Measurements from ENCODE around the gene NTM.

NTM gene

DNA sequence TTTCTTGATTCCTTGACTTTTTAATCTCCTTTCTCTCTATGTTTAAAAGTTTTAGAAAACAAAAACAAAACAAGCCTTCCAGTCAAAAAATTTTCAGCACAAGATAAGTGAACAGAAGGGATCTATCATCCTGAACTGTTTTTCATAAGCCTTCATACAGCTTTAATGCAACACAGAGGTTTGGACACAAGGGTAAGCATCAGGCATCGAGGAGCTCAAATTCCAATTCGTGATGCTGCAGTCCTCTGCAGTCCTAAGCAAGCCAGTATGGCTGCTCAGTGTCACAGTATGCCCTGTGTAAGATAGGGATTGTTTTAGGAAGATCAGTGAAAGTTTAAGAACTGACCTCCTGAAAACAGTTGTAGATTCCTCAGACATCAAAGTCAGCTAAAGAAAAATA is 740.9 kb downstream of the NTM start:
- DNase-seq, result no peak

DNA sequence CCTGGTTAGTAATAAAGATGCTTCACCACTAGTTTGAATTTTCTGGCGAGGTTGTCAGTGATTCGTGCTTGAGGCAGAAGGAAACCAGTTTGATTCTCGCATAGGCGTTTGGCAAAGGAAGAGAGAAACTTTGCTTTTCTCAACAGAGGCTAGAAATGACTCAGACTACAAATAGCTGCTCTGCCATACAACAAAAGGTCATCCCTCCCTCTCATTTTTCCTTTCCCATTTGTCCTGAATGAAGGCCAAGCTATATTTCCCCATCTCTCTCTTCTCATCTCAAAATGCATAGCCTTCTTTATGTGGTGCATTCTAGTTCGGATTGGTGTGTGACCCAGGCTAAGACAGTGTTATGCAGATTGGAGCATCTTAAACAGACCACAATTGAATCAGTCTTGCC is 741.4 kb downstream of the NTM start:
- no peak for DNase-seq

DNA sequence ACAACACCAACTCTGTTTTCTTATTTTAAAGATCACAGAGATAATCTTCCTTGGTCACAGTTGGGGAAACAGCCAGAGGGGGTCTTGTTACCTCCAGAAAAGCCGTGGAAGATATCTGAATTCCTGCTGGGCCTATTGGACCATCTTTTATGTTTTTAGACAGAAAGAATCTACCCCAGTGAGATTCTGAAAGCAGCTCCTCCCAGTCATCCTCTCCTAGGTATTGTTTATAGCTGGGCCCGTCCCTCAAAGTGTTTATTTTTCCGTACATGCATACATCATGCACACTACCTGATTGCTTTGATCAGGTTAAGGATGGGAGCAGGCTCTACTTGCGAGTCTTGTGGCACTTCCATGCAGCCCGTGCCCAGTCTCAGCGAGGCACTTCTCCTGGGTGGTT is 742.4 kb downstream of the NTM start:
- no peak for DNase-seq

DNA sequence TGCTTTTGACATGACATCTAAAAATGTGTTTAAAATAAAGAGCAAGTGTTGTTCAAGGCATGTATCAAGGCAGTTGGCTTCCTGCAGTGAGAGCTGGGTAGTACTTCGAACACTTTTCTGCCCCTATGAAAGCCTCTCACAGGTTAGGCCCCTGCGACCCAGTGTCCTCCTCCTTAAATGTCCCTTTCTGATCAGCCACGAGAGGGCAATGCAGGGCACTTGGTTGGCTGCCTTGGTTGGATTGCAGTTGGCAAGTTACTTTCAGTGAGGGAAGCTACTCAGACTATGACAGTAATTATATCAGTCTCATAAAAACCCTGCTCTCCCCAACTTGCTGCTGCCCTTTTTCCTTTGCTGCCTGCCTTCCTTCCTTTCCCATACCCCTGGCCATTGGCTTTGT is 743.8 kb downstream of the NTM start:
- DNase-seq, result no peak

DNA sequence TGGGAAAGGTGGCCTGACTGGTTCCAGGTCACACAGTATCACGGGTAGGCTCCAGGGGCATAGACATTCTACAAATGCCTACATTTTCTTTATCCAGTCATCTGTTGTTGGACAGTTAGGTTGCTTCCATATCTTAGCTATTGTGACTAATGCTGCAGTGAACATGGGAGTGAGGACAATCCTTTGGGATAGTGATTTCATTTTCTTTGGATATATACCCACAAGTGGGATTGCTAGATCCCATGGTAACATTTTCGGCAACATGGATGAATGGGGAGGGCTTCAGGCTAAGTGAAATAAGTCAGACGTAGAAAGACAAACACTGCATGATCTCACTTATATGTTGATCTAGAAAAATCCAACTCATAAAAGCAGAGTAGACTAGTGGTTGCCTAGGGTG is 744.3 kb downstream of the NTM start:
- DNase-seq, result no peak

DNA sequence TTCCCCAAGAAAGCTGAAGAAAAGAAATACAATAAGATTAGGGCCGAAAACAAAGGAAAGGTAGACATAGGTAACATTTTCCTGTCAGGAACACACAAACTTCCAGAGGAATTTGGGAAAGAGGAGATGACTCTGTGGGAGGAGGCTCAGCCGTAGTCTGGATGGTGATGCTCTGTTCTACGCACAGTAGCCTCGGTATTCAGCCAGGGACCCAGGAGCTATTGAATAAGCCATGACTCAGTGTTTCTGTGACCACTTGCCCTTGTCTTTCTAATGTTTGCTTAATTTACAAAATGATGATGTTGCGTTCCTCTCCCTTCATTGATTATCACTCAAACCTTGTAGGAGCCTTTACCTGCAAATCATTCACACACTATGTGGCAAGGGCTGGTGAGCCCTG is 745.0 kb downstream of the NTM start:
- DNase-seq, result no peak

DNA sequence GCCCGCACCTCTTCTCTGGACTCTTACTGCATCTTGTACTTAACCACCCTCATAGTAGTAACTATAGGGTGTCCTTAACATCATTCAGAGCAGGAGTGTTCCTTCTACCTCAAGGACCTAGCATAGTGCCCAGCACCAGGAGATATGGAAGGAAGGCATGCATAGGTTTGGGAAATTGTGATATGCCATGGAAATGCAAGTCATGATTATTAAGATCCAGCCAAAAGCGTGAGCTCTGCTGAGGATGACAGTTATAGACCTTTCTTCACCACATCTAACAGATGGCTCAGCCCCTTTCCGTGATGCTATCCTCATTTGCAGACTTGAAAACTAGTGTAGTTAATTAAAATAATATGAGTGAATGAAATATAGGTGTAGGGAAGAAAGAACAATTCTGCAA is 746.1 kb downstream of the NTM start:
- no peak for DNase-seq

DNA sequence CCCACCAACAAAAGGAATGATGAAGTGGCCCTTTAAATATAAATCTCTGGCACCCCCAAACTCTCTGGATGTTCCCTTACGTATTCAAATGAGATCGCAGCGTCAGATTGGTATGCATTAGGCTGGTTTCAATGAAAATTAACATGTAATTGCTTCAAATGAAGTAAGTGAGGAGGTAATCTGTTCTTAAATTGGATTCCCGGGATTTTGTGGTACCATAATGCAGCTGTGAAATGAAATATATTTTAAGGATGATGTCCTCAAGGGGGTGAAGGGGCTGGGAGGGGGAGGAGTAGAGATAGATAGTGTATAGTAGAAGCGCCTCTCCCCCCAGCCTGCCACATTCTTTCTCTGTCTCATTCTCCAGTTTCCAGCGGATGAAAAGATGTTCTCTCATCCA is 748.2 kb downstream of the NTM start:
- DNase-seq, result no peak

DNA sequence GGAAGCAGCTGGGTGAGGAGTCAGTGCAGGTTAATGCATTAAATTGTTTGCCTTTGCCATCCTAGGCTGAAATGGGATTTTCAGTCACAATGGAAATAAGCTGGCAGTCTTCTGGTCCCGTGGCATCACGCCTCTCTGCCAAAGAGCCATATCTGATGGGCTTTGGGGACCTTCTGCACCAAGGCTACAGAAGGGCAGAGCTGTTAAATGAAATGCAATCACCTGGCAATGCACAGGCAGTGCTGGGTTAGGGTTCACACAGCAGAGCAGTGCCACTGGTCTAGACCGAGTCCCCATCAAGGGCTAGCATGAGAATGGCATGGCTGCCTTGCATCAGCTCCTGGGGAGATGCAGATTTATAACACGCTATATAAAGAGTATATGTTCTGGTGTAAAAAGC is 749.2 kb downstream of the NTM start:
- no peak for DNase-seq

DNA sequence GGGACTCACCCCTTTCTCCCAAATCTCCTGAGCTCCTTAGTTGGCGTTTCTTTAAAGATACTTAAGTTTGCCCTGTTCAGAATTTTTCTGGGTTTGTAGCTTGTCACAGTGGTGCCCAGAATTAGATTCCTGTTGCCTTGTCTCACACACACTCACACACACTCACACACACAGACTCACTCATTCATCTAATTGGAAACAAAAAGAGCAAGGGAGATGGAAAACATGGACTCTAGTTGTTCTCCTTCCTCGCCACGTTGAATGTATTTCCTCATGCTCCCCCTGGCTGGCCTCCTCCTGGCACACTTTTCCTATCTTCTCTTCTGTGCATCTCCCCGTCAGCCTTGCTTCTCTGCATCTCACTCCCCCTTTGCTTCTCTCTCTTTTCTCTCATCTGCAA is 752.3 kb downstream of the NTM start:
- no peak for DNase-seq

DNA sequence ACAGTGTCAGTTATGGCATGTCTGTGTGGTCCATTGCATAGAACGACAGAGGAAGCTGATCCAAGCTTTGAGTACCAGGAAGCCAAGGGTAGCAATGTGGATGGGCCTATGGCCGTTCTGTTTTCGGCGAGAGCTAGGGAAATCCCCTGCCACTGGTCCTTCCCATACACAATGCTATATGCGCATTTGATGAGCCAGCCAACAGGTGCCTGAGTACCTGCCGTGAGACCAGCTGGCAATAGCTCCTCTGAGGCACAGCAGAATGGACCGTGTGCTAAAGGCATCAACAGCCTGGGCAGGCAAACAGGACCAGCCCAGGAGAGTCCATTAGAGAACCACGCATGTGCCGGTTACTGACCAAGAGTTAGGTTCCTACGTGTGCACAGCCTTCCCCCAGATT is 753.0 kb downstream of the NTM start:
- no peak for DNase-seq

DNA sequence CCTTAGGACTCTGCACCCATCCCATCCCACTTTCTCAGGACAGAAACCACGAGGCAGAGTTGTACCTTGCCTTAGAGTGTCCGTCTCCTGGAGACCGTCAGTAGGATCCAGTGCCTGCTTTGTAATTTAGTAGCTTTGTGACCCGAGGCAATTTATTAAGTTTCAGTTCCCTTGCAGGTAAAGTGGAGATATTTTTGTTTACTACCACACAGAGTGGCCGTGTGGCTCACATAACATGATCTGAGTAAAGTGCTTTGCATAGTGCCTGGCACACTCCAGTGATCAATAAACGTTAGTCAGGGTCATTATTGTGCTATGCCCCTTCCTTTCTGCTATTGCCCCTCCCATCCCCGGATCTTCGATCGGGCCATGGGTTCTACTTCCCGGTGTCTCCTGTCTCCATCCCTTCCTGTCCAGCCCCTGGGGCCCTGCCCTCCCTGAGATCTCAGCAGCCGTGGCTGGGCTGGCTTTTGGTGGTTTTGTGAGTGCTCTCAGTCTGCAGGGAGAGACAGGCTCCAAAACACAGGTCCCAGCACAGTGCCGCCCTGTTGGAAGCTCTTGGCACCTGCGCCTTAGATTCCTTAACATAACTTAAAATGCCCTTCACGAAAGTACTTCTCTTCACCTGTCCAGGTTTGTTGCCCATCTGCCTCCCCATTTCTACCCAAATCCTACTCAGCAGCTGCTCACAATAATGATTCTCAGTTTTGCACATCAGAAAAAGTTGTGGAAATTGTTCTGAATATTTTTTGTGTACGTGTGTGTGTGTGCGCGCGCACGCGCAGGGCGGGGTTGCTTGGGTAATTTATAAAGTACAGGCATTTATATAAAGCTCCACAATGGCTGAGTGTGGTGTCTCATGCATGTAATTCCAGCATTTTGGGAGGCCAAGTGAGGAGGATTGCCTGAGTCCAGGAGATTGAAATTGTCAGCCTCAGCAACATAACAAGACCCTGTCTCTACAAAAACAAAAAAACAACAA is 753.7 kb downstream of the NTM start:
- DNase-seq, result no peak

DNA sequence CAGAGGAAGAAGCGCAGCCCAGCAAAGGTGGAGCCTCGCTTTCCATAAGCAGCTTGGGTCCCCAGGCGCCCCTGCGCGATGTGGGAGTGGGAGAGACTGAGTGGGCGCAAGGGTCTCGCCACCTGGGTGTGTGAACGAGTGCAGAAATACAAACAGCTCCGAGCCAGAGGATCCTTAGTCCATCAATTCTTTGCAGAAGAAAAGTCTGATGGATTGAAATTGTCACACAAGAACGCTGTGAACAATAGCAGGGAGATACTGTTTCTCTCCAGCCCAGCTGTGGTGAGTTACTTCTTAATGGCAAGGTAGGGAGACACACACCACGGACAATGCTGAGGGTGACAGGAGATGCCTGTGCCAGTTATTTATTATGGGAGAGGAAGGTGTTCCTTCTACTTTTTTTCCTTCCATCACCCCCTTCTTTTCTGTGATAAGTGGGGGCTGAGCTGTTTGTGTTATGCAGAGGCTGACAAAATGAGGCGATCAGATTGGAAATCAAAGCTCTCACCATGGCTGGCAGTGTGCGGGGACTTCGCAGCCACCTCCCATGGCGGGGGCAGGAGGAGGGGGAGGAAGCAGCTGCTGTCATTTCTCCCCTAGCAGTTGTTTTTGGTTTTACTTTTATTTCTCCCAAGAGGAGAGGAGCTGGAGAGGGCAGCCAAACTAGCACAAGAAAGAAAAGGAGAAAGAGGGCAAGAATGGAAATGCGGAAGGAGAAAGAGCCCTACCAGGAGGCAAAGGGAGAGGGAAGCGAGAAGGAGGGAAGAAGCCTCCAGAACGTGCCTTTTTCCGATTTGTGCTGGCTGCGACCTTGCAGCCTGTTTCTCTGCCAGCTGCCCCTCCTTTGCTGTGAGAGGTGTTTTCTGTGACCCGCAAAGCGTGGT is 755.8 kb downstream of the NTM start:
- no peak for DNase-seq

DNA sequence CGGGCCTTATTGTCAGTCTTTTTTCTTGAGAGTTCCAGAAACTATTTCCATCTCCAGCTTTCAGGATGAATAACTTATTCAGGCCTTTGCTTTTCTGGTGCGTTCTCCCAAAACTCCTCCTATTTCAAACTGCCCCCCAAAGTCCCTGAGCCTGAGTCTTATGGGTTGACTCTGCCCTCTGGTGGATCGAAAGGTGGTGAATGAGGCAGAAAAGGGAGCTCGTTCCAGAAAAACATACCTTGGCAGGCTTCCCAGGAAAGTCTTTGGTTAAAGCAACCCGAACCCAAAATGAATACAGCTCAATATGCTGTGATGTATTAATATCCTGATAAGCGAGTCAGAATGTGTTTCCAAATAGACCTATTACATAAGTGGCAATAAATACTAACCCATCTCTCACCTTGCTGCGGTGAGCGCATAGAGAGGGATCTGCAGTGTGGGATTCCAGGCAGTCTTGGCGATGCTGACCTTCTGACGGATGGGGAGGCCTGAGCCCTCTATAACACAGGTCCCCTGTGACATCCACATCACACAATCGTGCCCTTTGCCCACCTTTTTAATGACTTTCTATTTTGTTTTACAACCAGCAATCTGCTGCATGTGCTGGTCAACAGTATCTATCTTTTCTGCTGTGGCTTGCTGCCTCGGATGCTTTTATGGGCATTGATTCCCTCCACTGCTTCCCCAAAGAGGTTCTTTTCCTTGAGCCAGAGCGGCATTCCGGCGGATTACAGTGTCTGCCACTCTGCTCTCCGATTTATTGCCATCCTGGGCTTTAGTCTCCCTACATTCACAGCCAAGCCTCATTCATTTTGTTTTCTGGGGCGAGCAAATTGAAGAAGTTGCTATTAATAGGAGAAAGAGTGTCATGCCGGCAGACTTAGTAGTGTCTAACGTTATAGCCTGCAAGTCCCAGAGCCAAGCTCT is 756.8 kb downstream of the NTM start:
- no peak for DNase-seq

DNA sequence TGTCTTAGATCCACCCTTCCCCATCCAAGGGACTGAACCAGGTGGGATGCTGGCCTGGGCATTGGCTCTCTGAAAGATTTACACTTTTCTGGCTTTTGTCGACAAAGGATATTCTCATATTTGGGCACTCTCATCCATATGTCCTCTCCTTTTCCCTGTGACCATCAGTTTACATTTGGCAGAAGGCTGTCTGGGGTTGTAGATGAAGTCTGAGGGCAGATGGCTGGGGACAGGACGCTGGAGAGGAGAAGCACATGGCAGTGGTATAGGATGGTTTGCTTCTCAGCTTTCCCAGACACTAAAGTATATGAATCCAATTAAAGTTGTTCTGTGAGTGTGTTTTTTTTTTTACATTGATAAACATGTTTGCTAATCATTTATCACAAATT is 757.5 kb downstream of the NTM start:
- DNase-seq, result no peak

DNA sequence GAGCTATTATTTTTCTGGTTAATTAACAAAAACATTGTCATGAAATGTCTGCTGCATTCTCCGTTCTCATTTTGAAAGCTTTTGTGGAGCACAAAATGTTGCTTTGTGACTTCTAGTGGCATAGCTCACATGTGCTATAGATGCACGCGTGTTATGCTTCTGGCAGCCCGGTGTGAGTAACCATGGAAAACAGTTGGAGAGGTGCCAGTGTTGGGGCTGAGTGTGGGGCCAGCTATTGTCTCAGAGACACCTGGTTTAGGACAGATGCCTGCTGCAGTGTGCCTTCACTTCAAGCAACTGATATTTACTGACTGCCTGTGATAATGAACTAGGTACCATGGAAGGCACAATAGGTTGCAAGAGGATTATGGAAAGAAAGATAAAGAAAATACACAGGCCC is 760.6 kb downstream of the NTM start:
- no peak for DNase-seq

DNA sequence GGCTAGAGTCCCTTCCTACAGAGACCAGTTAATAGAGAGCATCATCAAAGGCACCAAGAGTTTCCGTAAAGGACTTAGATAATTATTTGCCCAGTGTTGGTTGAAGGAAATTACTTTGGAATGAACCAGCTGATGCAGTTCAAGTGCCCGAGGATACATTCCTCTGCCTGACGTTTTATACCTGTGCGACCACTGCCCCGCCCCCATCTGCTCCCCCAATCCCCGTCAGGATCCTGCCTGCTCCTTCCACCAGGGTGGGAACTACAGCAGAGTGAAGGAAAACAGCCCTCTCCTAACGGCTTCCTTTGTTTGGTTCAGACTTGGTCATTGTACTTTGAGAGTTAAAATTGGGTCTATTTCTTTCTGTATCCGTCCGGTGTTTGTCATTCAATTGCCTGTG is 761.5 kb downstream of the NTM start:
- no peak for DNase-seq

DNA sequence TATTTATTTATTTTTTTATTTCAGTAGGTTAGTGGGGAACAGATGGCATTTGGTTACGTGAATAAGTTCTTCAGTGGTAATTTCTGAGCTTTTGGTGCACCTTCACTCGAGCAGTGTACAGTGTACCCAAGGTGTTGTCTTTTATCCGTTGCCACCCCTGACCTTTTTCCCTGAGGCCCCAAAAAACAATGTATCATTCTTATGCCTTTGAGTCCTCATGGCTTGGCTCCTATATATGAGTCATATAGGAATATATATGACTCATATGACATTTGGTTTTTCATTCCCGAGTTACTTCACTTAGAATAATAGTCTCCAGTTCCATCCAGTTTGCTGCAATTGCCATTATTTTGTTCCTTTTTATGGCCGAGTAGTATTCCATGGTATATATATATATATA is 763.9 kb downstream of the NTM start:
- no peak for DNase-seq

DNA sequence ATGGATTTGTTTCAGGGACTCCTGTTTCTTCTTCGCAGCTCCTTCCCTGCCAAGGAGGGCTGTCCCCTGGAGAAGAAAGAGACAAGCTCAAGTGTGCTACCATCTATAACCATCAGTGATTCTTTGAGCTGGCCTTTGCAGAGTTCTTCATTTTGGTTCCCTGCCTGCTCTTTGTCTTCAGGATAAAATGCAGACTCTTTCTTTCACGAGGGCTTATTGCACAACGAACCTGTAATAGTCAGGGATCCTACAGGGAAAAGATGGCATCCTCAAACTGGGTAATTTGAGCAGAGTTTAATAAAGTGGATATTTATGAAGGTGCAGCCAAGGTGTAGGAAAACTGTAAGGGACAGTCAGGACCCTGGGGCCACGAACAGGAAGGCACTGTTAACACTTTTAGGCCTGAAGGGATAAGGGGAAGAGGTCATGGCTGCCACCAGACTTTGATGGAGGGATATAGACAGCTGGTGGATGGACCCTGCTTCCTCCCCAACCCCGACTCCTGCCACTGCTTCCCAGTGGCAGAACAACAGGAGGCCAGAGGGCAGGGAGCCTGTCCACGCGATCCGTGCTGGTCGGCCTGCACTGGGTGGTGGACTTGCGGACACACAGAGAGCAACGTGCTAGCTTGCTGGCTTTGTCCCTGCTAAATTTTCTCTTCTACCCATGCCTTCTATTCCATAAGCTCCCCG is 767.0 kb downstream of the NTM start:
- no peak for DNase-seq

DNA sequence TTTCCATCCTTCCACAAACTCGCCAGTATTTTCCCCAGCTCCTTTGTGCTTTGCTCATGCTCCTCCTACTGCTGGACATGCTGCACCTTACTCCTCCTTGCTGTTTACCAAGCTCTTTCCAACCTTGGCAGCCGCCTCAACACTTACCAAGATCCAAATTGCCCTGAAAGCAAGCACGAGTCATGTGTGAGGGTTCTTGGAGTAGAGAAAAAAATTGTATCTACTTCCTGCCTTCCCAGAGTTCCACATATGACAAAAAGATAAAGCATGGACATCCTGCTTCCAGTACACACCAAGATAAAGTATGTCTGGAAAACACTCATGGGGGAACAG is 767.5 kb downstream of the NTM start:
- DNase-seq, result no peak

DNA sequence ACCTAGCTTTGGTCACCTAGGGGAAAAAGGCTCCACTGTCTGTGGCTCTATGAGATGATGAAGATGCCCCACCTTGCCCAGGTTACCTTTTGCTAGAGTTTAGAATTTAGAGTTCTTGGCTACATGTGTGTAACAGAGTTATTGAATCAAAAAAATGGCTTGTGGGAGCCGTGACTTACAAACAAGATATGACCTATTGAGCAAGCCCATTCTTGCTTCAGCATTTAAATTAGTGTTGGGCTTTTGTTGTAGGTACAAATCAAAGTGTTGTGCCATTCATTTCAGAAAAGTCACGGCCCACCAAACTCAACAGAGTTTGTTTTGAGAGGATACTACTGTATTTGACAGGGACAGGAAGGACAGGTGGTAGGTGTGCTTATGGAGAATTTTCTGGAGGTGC is 768.8 kb downstream of the NTM start:
- no peak for DNase-seq

DNA sequence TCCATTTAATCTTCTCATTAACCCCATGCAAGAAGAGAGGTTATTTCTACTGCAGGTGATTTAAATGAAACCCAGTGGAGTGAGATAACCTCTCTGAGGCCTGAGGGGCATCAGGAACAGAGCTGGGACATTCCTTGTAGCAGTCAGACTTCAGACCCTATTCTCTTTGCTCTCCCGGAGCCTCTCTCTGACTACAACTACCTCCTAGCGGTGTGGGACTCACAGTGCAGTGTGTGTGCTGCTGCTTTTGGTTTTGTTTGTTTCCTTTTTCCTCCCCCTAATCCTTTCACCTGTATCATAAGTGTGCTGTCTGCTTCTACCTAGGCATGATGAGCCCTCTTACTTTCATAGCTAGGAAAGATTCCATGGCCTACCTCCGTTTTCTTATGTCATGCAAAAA is 769.6 kb downstream of the NTM start:
- DNase-seq, result no peak

DNA sequence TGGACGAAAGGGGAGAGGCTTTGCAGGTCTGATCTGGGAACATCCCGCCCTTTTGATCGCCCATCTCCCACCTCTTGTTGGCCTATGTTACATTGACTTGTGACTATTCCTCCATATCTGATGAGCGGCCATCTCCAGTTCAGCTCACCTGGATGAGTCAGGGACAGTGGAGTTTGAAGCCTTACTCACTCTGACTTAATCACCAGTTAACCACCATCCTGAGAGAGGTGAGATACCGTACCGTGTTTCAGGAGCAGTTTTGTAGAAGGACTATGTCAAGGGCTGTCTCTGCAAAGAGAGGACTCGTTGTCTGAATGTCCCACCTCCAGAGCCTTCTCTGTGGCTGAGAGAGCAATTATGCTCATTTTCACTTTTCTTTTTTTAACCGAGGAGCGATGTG is 771.7 kb downstream of the NTM start:
- DNase-seq, result no peak

All from DMS 273 treated with DMSO at 0.1 percent for 48 hours (cell line).